ENCODE data around the gene FXYD7. TPM values are rescaled to one million over a fixed set of nuclear protein-coding genes. Genes with fewer than 3 reads are reported as not detected.

The FXYD7 gene
- total and polyA plus RNA-seq, 9 of the 15 experiments (the other 6 are each of a cell fraction or from before 2014, with no cell fraction given), result 0.10 to 0.80 (median 0.31) TPM; not detected in 3

DNA sequence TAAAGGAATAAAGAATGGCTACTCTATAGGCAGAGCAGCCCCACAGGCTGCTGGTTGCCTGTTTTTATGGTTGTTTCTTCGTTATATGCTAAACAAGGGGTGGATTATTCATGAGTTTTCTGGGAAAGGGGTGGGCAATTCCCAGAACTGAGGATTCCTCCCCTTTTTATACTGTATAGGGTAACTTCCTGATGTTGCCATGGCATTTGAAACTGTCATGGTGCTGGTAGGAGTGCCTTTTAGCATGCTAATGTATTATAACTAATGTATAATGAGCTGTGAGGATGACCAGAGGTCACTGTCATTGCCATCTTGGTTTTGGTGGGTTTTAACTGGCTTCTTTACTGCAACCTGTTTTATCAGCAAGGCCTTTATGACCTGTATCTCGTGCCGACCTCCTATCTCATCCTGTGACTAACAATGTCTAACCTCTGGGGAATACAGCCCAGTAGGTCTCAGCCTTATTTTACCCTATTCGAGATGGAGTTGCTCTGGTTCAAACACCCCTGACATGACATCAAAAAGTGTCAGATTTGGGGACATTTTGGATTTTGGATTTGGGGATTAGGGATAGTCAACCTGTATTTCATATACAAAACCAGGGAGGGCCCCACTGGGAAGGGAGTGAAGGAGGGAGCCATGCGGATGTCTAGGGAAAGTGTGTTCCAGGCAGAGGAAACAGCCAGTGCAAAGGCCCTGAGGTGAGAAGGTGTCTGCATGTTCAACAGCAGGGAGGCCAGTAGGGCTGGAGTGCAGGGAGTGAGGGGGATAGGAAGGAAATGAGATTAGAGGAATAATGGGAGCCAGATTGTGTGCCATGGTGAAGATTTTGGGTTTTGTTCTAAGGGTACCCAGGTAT, 22.4 kb downstream of the FXYD7 start (continued):
- TF ChIP-seq, protein P1, sequence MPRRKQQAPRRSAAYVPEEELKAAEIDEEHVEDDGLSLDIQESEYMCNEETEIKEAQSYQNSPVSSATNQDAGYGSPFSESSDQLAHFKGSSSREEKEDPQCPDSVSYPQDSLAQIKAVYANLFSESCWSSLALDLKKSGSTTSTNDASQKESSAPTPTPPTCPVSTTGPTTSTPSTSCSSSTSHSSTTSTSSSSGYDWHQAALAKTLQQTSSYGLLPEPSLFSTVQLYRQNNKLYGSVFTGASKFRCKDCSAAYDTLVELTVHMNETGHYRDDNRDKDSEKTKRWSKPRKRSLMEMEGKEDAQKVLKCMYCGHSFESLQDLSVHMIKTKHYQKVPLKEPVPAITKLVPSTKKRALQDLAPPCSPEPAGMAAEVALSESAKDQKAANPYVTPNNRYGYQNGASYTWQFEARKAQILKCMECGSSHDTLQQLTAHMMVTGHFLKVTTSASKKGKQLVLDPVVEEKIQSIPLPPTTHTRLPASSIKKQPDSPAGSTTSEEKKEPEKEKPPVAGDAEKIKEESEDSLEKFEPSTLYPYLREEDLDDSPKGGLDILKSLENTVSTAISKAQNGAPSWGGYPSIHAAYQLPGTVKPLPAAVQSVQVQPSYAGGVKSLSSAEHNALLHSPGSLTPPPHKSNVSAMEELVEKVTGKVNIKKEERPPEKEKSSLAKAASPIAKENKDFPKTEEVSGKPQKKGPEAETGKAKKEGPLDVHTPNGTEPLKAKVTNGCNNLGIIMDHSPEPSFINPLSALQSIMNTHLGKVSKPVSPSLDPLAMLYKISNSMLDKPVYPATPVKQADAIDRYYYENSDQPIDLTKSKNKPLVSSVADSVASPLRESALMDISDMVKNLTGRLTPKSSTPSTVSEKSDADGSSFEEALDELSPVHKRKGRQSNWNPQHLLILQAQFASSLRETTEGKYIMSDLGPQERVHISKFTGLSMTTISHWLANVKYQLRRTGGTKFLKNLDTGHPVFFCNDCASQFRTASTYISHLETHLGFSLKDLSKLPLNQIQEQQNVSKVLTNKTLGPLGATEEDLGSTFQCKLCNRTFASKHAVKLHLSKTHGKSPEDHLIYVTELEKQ (CRISPR knock-in tag; IDR thresholded peaks at IDR 0.05), result peak; percentile 91
- TF ChIP-seq, protein P2, sequence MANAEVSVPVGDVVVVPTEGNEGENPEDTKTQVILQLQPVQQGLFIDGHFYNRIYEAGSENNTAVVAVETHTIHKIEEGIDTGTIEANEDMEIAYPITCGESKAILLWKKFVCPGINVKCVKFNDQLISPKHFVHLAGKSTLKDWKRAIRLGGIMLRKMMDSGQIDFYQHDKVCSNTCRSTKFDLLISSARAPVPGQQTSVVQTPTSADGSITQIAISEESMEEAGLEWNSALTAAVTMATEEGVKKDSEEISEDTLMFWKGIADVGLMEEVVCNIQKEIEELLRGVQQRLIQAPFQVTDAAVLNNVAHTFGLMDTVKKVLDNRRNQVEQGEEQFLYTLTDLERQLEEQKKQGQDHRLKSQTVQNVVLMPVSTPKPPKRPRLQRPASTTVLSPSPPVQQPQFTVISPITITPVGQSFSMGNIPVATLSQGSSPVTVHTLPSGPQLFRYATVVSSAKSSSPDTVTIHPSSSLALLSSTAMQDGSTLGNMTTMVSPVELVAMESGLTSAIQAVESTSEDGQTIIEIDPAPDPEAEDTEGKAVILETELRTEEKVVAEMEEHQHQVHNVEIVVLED (CRISPR knock-in tag; IDR thresholded peaks at IDR 0.05), result peak; percentile 33; the same call in 1 of the 2 replicates
- TF ChIP-seq, protein P3, sequence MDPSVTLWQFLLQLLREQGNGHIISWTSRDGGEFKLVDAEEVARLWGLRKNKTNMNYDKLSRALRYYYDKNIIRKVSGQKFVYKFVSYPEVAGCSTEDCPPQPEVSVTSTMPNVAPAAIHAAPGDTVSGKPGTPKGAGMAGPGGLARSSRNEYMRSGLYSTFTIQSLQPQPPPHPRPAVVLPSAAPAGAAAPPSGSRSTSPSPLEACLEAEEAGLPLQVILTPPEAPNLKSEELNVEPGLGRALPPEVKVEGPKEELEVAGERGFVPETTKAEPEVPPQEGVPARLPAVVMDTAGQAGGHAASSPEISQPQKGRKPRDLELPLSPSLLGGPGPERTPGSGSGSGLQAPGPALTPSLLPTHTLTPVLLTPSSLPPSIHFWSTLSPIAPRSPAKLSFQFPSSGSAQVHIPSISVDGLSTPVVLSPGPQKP (CRISPR knock-in tag; IDR thresholded peaks at IDR 0.05), result no peak
- TF ChIP-seq, protein P4, sequence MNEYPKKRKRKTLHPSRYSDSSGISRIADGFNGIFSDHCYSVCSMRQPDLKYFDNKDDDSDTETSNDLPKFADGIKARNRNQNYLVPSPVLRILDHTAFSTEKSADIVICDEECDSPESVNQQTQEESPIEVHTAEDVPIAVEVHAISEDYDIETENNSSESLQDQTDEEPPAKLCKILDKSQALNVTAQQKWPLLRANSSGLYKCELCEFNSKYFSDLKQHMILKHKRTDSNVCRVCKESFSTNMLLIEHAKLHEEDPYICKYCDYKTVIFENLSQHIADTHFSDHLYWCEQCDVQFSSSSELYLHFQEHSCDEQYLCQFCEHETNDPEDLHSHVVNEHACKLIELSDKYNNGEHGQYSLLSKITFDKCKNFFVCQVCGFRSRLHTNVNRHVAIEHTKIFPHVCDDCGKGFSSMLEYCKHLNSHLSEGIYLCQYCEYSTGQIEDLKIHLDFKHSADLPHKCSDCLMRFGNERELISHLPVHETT (CRISPR knock-in tag; conservative IDR thresholded peaks at IDR 0.05 in 1 of 2, IDR thresholded peaks at IDR 0.05 in 1 of 2), result peak in 1 of 2 experiments; percentile 92; a peak in 2 of 4 replicates
- TF ChIP-seq BACH1 (tag; IDR thresholded peaks at IDR 0.05) (peak; percentile 86), CHD1 (IDR thresholded peaks at IDR 0.05; ENCODE audit: low read length) (peak; percentile 40)
